Skin of body (tissue), 2 donors: ENCODE results near the gene SLC45A3. TPM values are rescaled to one million over a fixed set of nuclear protein-coding genes. Genes with fewer than 3 reads are reported as not detected.
A peak's percentile ranks its signal among the peaks of the same experiment; 100 is the strongest.

ENCODE experiments used
- DNase-seq: peaks from one replicate; lab custom pipeline; 2025; lab: John Stamatoyannopoulos, UW
- total RNA-seq: library from RNA; depleted of rRNA; stranded (reverse); fragments of >200 nt; gene quantifications from one replicate; pipeline ENCODE4 v1.2.3, GENCODE V29; 2014

The SLC45A3 gene
- total RNA-seq, 1 donor from 2014 or later: 2.7 TPM

DNA sequence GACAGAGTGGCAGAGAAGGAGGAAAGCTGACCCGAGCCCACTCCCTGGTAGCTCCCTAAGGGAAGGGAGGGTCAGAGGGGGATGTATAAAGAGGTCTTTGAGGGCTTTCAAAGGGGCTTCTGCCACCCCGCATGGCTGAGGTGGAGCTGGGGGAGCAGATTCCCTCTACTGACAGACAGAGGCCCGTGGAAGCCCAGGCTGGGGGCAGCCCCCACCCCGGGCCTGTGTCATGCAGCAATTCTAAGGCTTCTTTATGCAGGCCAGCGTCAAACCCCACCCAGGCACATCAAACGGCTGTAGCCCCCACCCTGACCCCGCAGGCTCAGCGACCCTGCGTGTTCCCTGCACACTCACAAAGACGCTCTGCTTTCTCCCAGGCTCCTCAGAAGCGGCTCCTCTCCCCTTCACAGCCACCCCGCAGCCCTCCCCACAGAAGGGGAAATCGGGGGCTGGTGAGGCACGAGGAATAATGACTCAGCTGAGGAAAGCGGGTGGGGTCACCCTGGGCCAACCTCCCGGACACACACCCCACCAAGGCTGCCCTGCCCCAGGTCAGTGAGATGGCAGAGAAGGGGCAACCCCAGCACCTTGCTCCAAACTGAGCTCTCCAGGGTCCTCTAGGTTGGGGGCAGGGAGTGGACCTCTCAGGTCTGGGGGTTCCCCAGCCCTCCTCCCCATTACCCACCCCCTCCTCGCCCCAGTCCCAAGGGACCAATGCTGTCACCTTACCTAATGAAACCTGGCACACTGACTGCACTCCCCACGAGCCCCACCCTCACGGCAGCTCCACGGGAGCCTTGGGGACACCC is 10.8 kb downstream of the SLC45A3 start:
- no peak for DNase-seq

DNA sequence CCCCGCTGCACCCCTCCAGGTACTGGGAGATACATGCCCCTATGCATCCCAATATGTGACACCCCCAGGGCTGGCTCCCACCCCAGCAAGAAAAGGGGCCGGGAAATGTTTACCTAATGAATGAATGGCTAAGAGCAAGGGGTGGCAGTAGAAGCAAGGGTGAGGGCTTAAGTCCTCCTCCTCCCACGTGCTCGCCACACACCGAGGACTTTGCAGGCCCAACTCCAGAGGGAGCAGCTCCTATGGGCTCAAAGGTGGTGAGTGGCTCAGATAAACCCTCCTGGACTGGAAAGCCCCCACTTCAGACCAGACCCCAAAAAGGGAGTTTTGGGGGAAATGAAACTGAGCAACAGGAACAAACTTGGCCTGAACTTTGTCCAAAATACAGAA is 11.4 kb downstream of the SLC45A3 start:
- DNase-seq: no peak

- no peak for DNase-seq
Observed at GRCh38 chr1:205667909-205668643, 12.2 kb downstream of the SLC45A3 start.

DNA sequence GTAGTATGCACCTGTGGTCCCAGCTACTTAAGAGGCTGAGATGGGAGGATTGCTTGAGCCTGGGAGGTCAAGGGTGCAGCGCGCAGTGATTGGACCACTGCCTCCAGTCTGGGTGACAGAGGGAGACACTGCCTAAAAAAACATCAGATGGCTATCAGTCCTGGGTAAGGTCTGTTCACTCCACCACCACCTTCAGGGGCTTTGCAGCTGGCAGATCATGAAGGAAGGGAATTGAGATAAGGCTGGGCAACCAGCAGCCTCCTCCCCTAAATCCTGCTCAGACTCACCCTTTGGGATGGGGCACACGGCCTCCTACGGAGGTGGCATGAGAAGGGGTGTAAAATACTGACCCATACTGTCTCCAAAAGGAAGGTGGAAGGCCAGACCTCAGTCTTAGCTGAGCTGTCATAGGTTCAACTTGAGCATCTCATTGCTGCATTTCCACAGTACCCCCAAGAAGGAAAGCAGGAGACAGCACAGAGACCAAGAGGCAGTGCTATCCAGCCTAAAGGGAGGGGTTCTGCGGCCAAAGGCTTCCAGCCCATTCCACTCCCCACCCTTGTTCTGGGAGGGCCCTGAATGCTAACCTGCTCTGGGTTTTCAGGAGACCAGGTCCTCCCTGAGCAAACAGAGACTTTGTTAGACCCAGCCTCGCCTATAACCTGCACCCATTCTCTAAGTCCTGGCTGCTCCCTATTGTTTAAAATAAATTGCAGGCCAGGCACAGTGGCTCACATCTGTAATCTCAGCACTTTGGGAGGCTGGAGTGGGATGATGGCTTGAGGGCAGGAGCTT is 13.7 kb downstream of the SLC45A3 start:
- no peak for DNase-seq

DNA sequence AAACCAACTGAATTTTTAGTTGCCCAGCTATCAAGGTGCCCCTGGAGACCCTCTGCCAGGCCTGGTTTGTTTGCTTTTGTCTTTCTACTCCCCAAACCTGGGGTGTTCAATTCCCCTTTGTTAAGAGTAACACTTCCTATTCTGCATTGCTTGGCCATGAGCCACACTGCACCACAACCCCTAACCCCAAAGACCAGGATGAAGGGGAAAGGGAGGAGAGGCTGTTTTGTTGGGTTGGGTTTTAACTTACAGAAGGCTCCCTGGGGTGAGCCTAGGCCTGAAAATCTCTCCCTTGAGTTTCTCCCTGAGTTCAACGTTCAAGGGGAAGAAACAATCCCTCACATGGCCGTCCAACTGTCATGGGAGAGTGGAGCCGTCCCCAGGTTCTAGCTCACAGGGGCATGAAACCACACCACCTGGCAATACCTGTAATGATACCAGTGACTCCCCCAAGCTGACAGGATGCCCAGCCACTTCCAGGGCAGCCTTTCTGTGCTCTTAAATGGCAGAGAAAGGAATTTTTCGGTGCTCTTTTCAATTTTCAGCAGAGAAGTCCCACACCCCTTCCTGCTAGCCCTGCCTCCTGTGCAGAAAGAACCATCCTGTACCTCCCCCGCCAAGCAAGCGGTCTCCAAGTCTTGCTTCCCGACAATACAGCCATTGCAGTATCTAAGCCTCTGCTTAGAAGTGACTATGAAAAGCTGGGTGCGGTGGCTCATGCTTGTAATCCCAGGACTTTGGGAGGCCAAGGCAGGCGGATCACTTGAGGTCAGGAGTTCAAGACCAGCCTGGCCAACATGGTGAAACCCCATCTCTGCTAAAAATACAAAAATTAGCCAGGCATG is 14.9 kb downstream of the SLC45A3 start:
- DNase-seq: no peak

- DNase-seq: no peak
Observed at GRCh38 chr1:205664399-205665017, 15.8 kb downstream of the SLC45A3 start.

DNA sequence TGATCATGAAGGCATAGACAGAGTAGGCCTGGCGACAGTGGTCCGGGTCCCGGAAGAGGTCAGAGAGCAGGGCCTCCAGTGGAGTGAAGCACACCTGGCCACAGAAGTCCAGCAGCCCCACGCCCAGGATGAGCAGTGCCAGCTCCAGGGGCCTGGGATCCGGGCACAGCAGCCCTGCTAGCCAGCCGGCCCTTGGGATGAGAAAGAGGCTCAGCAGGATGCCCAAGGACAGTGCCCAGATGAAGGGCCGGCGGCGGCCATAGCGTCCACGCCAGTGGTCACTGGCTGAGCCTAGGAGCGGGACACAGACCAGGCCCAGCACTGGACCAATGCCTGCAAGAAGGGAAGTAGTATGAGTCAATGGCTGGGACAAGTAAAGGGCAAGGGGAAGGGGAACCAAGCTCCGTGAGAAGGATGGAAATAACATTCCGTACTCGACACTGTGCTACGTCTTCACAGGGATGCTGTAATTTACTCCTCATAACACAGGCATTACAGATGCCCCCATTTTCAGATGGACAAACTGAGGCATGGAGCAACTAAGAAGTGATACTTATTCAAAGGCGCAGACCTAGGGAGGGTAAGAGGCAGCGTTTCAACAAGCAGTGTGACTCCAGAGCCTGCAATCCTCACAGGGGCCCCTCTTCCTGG is 16.9 kb downstream of the SLC45A3 start:
- no peak for DNase-seq

DNA sequence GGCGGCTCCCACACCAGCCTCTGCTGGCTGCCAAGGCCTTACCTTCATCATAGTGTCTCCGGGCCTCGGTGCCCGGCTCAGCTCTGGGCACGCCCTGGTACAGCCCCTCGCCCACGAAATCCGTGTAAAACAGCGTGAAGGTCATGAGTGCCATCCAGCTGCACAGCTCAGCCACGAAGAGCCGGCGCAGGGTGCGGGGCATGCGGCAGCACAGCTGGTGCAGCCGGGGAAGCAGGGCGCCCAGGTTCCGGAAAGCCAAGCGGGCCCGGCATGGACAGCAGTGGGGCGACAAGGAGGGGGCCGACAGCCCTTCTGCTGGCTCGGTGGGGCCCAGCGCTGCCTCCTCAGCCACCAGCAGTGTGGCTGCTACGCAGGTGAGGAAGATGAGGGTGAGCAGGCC is 17.5 kb downstream of the SLC45A3 start:
- DNase-seq: no peak

DNA sequence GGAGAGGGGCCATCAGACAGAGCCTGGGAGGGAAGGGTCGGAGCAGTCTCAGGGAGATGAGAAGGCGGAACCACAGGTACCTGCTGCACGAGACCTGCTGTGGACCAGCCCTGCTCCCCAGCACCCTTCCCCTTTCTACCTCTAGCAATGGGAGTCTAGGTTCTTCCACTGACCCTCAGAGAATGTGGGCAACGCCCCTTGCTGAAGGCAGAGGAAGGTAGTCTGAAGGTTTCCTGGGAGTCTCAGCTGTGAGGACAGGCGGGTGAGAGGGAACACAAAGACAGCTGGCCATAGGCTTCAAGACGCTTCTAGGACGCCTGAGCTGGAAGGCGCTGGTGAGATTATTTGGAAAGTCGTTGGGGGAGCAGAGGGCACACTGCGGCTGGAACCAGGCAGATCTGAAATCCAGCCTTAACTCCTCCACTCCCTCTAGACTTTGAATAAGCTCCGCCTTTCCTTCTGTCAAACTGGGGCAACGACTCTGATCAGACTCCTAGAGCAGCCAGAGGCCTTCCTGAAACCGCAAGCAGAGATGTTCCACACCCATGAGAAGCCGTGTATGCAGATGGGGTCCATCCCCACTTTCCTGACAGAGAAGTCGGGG is 18.1 kb downstream of the SLC45A3 start:
- no peak for DNase-seq

GRCh38 chr1:205661429-205662134 is 18.7 kb downstream of the SLC45A3 start:
- no peak for DNase-seq

DNA sequence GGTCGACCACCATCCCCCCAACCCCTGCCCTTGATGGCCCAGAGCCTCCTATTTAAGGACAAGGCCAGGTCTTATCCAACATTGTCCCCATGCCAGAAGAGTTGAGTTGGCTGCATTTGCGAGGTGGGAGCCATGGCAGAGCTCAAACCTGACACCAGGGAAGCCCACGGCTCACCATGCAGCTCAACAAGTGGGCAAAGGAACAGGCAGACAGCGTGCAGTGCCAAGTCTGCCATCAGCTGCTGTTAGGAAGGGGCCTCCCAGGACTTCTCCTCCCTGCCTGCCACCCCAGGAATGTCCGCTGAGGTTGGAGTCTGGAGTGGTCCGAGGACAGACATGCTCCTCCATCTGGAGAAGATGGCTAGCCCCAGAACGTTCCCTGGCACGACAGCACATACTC is 19.9 kb downstream of the SLC45A3 start:
- no peak for DNase-seq

DNA sequence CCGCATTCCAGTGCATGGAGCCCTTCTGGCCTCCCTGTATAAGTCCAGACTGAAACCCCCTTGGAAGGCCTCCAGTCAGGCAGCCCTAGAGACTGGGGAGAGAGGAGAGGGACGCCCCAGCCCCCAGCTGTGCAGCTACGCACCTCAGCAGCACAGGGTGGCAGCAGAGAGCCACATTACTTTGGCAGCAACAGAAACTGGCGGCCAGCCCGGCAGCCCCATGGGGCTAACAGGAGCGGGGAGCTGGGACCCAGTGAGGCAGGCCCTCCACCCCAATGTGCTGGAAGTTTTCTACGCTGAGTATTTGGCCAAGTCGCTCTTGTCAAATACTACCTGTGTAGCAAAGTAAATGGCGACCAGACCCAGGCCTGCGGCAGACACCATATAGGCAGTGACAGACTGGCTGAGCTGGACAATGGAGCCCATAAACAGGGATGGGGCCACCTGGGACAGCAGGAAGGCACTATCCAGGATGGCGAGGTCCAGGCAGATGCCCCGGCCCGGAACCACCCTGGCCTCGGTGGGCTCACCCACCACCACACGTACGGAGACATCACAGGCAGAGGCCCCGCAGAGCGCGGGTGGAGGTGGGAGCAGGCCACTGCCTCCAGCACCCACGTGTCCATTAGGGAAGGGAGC is 21.2 kb downstream of the SLC45A3 start:
- peak; percentile 25 for DNase-seq

- no peak for DNase-seq
Observed at GRCh38 chr1:205656236-205656635, 24.1 kb downstream of the SLC45A3 start.

GRCh38 chr1:205652984-205653383 is 27.3 kb downstream of the SLC45A3 start:
- no peak for DNase-seq

DNA sequence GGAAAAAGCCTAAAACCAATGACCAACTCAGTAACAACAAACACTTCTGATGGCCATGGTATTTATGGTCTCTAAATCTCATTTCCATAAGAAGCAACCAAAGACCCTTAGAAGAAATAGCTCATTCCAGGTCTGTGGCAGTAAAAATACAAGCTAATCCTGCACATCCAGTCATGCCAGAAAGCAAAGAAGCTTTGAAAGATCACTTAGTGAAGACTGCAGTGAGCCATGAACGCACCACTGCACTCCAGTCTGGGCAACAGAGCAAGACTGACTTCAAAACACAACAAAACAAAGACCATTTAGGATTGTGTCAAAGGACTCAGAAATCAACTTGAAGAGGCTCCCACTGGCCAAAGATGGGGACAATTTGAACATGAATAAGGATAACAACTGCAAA is 30.1 kb downstream of the SLC45A3 start:
- DNase-seq: no peak

DNA sequence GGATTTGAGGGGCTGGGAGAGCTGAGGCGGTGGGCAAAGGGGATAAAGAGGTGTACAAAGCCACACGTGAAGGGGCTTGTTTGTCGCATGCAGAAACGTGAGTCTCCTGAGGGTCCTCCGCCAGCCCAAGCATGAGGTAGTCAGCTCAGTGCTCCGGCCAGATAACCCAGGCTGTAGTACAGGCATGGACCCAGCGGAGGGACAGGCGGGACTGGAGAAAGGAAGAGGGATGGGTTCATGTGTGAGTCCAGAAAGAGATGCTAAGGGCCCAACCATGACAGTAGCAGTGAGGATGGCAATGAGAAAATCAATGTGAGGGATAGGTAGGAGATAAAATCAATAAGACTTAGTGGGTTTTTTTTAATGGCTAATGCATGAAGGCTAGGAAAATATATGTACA is 34.8 kb downstream of the SLC45A3 start:
- DNase-seq: no peak

- DNase-seq: no peak
Observed at GRCh38 chr1:205642679-205643307, 37.5 kb downstream of the SLC45A3 start.

GRCh38 chr1:205639567-205639966 is 40.7 kb downstream of the SLC45A3 start:
- no peak for DNase-seq
